HG03439 (cell line): ENCODE data around the gene CASTOR1.
"Not testable (repeated sequence)": the region's sequence is repeated elsewhere in the genome, so short reads cannot be mapped to it uniquely, and the experiment has no call there.

ENCODE experiments used
- ATAC-seq: cut with Tn5 transposase; IDR thresholded peaks from one replicate; pipeline ENCODE4 v1.9.1; 2021; ENCODE audit warnings: mild to moderate bottlenecking, moderate library complexity; ENCODE audit not compliant: unreplicated experiment

Gene CASTOR1

GRCh38 chr22:30289141-30289979 is at the start of gene CASTOR1:
Gene CASTOR1, minus strand, starts transcription at chr22:30289505. Its CDS starts 8 bp downstream, at chr22:30289497.
- peak; percentile 62 for ATAC-seq

GRCh38 chr22:30338802-30339201 is 49.5 kb upstream of the CASTOR1 start:
- no peak for ATAC-seq

- ATAC-seq, result not testable (repeated sequence)
Measured at GRCh38 chr22:30338341-30338740, 49.0 kb upstream of the CASTOR1 start.

GRCh38 chr22:30337461-30337778 is 48.1 kb upstream of the CASTOR1 start:
- ATAC-seq, result no peak

- ATAC-seq, result no peak
Measured at GRCh38 chr22:30336752-30337460, 47.6 kb upstream of the CASTOR1 start.

GRCh38 chr22:30335236-30335635 is 45.9 kb upstream of the CASTOR1 start:
- ATAC-seq, result no peak

- no peak for ATAC-seq
Measured at GRCh38 chr22:30334646-30335045, 45.3 kb upstream of the CASTOR1 start.

- ATAC-seq, result no peak
Measured at GRCh38 chr22:30333707-30334087, 44.4 kb upstream of the CASTOR1 start.

- no peak for ATAC-seq
Measured at GRCh38 chr22:30332994-30333706, 43.8 kb upstream of the CASTOR1 start.

- ATAC-seq, result no peak
Measured at GRCh38 chr22:30332551-30332950, 43.2 kb upstream of the CASTOR1 start.

GRCh38 chr22:30328466-30329049 is 39.3 kb upstream of the CASTOR1 start:
- ATAC-seq, result no peak

- ATAC-seq, result no peak
Measured at GRCh38 chr22:30327864-30328345, 38.6 kb upstream of the CASTOR1 start.

GRCh38 chr22:30326706-30327362 is 37.5 kb upstream of the CASTOR1 start, which contains the start of gene TBC1D10A:
Gene TBC1D10A, minus strand, starts transcription at chr22:30326941. Its CDS starts 60 bp downstream, at chr22:30326881.
- peak; percentile 84 for ATAC-seq

GRCh38 chr22:30326255-30326705 is 37.0 kb upstream of the CASTOR1 start:
- ATAC-seq, result peak; percentile 22

GRCh38 chr22:30325724-30326254 is 36.5 kb upstream of the CASTOR1 start:
- ATAC-seq, result no peak

GRCh38 chr22:30325065-30325720 is 35.9 kb upstream of the CASTOR1 start:
- no peak for ATAC-seq

GRCh38 chr22:30324014-30324730 is 34.9 kb upstream of the CASTOR1 start:
- no peak for ATAC-seq

- no peak for ATAC-seq
Measured at GRCh38 chr22:30323246-30323645, 33.9 kb upstream of the CASTOR1 start.

- ATAC-seq, result no peak
Measured at GRCh38 chr22:30321461-30321860, 32.2 kb upstream of the CASTOR1 start.
